ENCODE results near the gene RABEP2.

RABEP2 gene

GRCh38 chr16:28924399-28924761 is 658 bp downstream of the RABEP2 start:
- Histone ChIP-seq H3K9me3 (ENCODE audit: low read length) (no peaks in the 10 kb centered on the region), H4K20me1 (ENCODE audit: insufficient read depth, low read length) (no peaks in the 10 kb centered on the region), H3K36me3 (ENCODE audit: insufficient read depth, low read length) (peaks cover 19% of the 10 kb centered on the region), H3K27me3 (ENCODE audit: insufficient read depth, low read length) (no peaks in the 10 kb centered on the region), H3F3A (ENCODE audit: insufficient read depth, low read length) (peaks cover 3% of the 10 kb centered on the region; the same call in 1 of the 2 replicates), H3K27ac (ENCODE audit: low read depth, low read length, poor library complexity, severe bottlenecking) (peak overlapping the region; percentile 96), H3K9ac (ENCODE audit: low read length) (peak overlapping the region; percentile 94), H3K4me3 (ENCODE audit: low read depth, low read length, poor library complexity, severe bottlenecking) (peak overlapping the region; percentile 76), H3K9me2 (ENCODE audit: low read depth, low read length) (no peaks in the 10 kb centered on the region), H2AFZ (ENCODE audit: low read length) (no peak overlapping the region), H3K4me2 (ENCODE audit: low read length) (peak overlapping the region; percentile 86), H3K79me2 (ENCODE audit: insufficient read depth, low read length) (no peaks in the 10 kb centered on the region), H3K4me1 (ENCODE audit: insufficient read depth, low read length, severe bottlenecking) (peaks cover 22% of the 10 kb centered on the region)
- TF ChIP-seq EZH2 (IDR thresholded peaks at IDR 0.05; ENCODE audit: borderline replicate concordance, low read length) (no peak), CTCF (IDR thresholded peaks at IDR 0.05; ENCODE audit: low read length) (peak; percentile 40; the same call in 1 of the 2 replicates)

GRCh38 chr16:28923652-28924398 is 1.2 kb downstream of the RABEP2 start:
- H3K4me3 ChIP-seq (ENCODE audit: low read depth, low read length, poor library complexity, severe bottlenecking): peak overlapping the region; percentile 76
- peak overlapping the region; percentile 86 for H3K4me2 ChIP-seq (ENCODE audit: low read length)
- peak overlapping the region; percentile 96 for H3K27ac ChIP-seq (ENCODE audit: low read depth, low read length, poor library complexity, severe bottlenecking)
- peaks cover 24% of the 10 kb centered on the region for H3K36me3 ChIP-seq (ENCODE audit: insufficient read depth, low read length)
- no peaks in the 10 kb centered on the region for H4K20me1 ChIP-seq (ENCODE audit: insufficient read depth, low read length)
- H3K4me1 ChIP-seq (ENCODE audit: insufficient read depth, low read length, severe bottlenecking): peaks cover 22% of the 10 kb centered on the region
- H3K9ac ChIP-seq (ENCODE audit: low read length): peak overlapping the region; percentile 94
- H3K9me3 ChIP-seq (ENCODE audit: low read length): no peaks in the 10 kb centered on the region
- H3F3A ChIP-seq (ENCODE audit: insufficient read depth, low read length): peaks cover 3% of the 10 kb centered on the region; the same call in 1 of the 2 replicates
- no peaks in the 10 kb centered on the region for H3K27me3 ChIP-seq (ENCODE audit: insufficient read depth, low read length)
- no peak for TF ChIP-seq CTCF (IDR thresholded peaks at IDR 0.05; ENCODE audit: low read length)
- no peak for TF ChIP-seq EZH2 (IDR thresholded peaks at IDR 0.05; ENCODE audit: borderline replicate concordance, low read length)
- H2AFZ ChIP-seq (ENCODE audit: low read length): no peak overlapping the region
- H3K9me2 ChIP-seq (ENCODE audit: low read depth, low read length): no peaks in the 10 kb centered on the region
- no peaks in the 10 kb centered on the region for H3K79me2 ChIP-seq (ENCODE audit: insufficient read depth, low read length)

- H3K27ac ChIP-seq (ENCODE audit: low read depth, low read length, poor library complexity, severe bottlenecking): peak overlapping the region; percentile 96
- peaks cover 22% of the 10 kb centered on the region for H3K4me1 ChIP-seq (ENCODE audit: insufficient read depth, low read length, severe bottlenecking)
- no peaks in the 10 kb centered on the region for H3K9me3 ChIP-seq (ENCODE audit: low read length)
- H3K4me3 ChIP-seq (ENCODE audit: low read depth, low read length, poor library complexity, severe bottlenecking): peak overlapping the region; percentile 76
- H3F3A ChIP-seq (ENCODE audit: insufficient read depth, low read length): peaks cover 3% of the 10 kb centered on the region; the same call in 1 of the 2 replicates
- no peaks in the 10 kb centered on the region for H3K27me3 ChIP-seq (ENCODE audit: insufficient read depth, low read length)
- H3K4me2 ChIP-seq (ENCODE audit: low read length): peak overlapping the region; percentile 86
- TF ChIP-seq EZH2 (IDR thresholded peaks at IDR 0.05; ENCODE audit: borderline replicate concordance, low read length): no peak
- no peak for TF ChIP-seq CTCF (IDR thresholded peaks at IDR 0.05; ENCODE audit: low read length)
- peaks cover 27% of the 10 kb centered on the region for H3K36me3 ChIP-seq (ENCODE audit: insufficient read depth, low read length)
- no peaks in the 10 kb centered on the region for H3K79me2 ChIP-seq (ENCODE audit: insufficient read depth, low read length)
- peak overlapping the region; percentile 94 for H3K9ac ChIP-seq (ENCODE audit: low read length)
- no peaks in the 10 kb centered on the region for H3K9me2 ChIP-seq (ENCODE audit: low read depth, low read length)
- no peaks in the 10 kb centered on the region for H4K20me1 ChIP-seq (ENCODE audit: insufficient read depth, low read length)
- no peak overlapping the region for H2AFZ ChIP-seq (ENCODE audit: low read length)
Measured at GRCh38 chr16:28923231-28923587, 1.8 kb downstream of the RABEP2 start.

All from OCI-LY1 (cell line).